HAP-1 (cell line): ENCODE measurements around the gene TTN.

ENCODE experiments used
- DNase-seq, 2 experiments: peaks; one replicate each; pipeline ENCODE4 v3.0.0-alpha.2; 2016 to 2020; ENCODE audit warnings: low spot score in 2 of 2
- H3K27me3 ChIP-seq: fragments of 250-450 bp; sonication (Bioruptor Pico); 2 replicates; pipeline ENCODE4 v1.5.1; 2020; ENCODE audit warnings: low read depth, mild to moderate bottlenecking, moderate library complexity
- H3K36me3 ChIP-seq: fragments of 250-450 bp; sonication (Bioruptor Pico); replicated peaks from 2 replicates; pipeline ENCODE4 v1.5.1; 2020; ENCODE audit warnings: mild to moderate bottlenecking
- H3K4me1 ChIP-seq: fragments of 250-450 bp; sonication (Bioruptor Pico); 2 replicates; pipeline ENCODE4 v1.5.1; 2020; ENCODE audit warnings: mild to moderate bottlenecking
- H3K4me3 ChIP-seq: fragments of 250-450 bp; sonication (Bioruptor Pico); 2 replicates; pipeline ENCODE4 v1.5.1; 2020; ENCODE audit warnings: mild to moderate bottlenecking, moderate library complexity
- H3K9me3 ChIP-seq: fragments of 250-450 bp; sonication (Bioruptor Pico); 2 replicates; pipeline ENCODE4 v1.5.1; 2020; ENCODE audit warnings: mild to moderate bottlenecking, moderate library complexity
- in situ Hi-C: fragments of 300-500 bp; cut with MboI; formaldehyde crosslinking; loops from 3 replicates; pipeline ENCODE4 v1.14.3; 2020; ENCODE audit warnings: low sequenced_read_pairs, inconsistent platforms, mixed read lengths

Gene TTN

DNA sequence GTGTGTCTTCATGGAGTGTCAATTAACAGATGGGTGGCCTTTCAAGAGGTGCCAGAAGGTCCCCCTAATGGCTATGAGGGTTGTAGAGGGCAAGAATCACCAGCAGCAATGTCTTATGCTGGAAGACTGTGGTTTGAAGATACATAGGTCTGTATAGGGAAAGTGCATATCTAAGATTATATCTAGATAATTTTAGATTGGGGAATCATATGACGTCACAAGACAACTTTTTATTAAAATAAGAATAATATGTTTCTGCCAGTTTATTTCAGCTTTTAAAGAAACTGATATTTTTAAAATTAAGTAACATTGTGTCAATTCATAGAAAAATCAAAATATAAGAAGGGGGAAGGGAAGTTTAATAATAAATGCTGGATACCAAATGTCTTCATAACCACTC is 162.3 kb downstream of the TTN start:
- H3K27me3 ChIP-seq = no peaks in the 10 kb centered on the region
- H3K4me3 ChIP-seq = no peak overlapping the region
- peaks cover 4% of the 10 kb centered on the region; the same call in 1 of the 2 replicates for H3K4me1 ChIP-seq
- no peaks in the 10 kb centered on the region for H3K36me3 ChIP-seq
- H3K9me3 ChIP-seq = no peaks in the 10 kb centered on the region
- in situ Hi-C loops = no loop called here
- no peak for DNase-seq

DNA sequence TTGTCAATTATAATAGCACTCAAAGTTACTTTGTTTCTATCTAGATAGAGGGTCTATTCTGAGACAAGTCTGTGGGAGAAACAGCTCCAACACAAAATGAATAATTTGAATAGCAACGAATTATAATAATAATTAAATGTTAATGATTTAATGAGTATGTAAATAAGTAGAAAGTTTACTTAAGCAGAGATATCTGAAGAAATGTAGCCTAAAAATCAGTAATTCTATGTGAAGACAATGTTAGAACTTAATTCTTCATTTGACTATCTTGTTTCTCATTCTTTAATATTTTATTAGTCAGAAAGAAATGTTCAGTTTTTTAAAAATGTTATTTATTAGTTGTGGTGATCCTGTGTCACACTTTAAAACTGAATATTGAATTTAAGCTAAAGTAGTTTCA is 165.7 kb downstream of the TTN start:
- no peak for DNase-seq
- peaks cover 7% of the 10 kb centered on the region for H3K4me1 ChIP-seq
- no peaks in the 10 kb centered on the region for H3K27me3 ChIP-seq
- H3K36me3 ChIP-seq = no peaks in the 10 kb centered on the region
- no peaks in the 10 kb centered on the region for H3K9me3 ChIP-seq
- in situ Hi-C loops = no loop called here
- H3K4me3 ChIP-seq = no peak overlapping the region

DNA sequence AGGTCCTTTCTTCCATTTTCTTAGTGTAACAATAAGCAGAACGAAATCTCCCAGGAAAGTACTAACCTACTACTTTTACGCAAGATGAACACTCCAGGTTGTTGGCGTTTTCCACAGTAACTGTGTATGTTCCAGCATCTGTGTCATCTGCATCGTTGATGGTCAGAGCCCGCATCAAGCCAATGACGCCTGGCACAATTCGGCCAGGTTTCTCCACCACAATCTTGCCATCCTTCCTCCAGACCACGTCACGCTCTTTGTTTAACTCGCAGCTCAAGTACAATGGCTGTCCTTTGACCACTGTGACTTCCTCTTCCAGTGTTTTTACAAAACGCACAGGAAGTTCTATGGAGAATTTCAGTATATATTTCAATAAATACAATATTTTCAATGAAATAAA is 171.3 kb downstream of the TTN start:
- DNase-seq = no peak
- Histone ChIP-seq H3K36me3 (no peaks in the 10 kb centered on the region), H3K4me3 (no peak overlapping the region), H3K27me3 (no peaks in the 10 kb centered on the region), H3K9me3 (no peaks in the 10 kb centered on the region), H3K4me1 (peaks cover 7% of the 10 kb centered on the region)
- in situ Hi-C loops = no loop called here

DNA sequence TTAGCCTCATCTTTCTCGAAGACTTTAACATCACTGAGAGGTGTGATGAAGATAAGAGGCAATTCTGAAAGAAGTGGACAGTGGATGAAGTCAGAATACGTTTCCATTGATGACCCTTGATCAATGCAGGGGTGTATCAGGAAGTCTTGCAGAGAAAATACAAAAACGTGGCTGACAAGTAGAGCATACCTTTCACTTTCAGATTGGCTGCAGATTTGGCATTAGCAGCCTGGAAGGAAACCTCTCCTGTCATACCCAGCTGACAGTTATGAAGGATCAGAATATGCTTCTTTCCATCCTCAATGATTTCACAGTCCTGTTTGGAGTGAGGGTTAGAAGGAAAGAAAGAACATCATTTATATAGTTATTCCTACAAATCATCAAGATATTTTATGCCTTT is 174.5 kb downstream of the TTN start:
- H3K9me3 ChIP-seq = no peaks in the 10 kb centered on the region
- no peak for DNase-seq
- in situ Hi-C loops = no loop called here
- H3K4me3 ChIP-seq = no peak overlapping the region
- peaks cover 19% of the 10 kb centered on the region for H3K4me1 ChIP-seq
- H3K27me3 ChIP-seq = no peaks in the 10 kb centered on the region
- no peaks in the 10 kb centered on the region for H3K36me3 ChIP-seq

DNA sequence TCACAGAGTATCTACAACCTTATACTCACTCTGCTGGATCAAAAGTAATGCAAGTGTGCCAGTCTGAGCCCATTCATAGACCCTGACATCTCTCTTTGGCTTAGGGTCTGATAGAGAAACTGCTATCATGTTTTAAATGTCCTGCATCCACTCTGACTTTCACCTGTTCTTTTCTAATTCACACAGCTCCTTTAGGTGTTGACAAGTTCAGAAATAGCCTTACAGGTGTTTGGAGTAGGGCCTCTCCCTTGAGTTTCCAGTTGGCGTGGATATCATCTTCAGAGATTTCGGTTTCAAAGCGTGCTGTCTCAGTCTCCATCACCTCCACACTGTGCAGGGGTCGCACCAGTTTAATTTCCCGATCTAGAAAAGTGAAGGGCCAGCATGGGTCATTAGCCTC is 176.6 kb downstream of the TTN start:
- Histone ChIP-seq H3K36me3 (no peaks in the 10 kb centered on the region), H3K27me3 (no peaks in the 10 kb centered on the region), H3K4me1 (peaks cover 33% of the 10 kb centered on the region), H3K9me3 (no peaks in the 10 kb centered on the region), H3K4me3 (no peak overlapping the region)
- in situ Hi-C loops = no loop called here
- no peak for DNase-seq

DNA sequence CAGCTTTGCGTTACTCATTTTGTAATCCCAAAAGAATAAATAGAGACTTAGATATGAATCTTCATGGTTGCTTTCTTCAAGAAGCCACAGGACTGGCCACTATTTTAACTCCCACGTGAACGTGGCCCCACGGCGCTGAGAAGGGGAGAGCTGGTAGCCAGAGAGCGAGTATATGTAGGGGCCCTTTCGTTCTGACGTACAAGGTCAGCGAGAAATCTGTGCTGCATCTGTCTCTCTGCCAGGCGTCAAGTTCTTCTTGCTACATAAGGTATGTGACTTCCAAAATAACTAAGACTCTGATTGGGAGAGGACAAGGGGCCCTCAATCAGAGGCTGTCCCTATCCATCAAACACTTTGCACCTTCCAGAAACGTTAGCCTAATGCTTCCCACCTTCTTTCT is 177.8 kb downstream of the TTN start:
- Histone ChIP-seq H3K9me3 (no peaks in the 10 kb centered on the region), H3K27me3 (no peaks in the 10 kb centered on the region)
- in situ Hi-C loops = no loop called here

DNA sequence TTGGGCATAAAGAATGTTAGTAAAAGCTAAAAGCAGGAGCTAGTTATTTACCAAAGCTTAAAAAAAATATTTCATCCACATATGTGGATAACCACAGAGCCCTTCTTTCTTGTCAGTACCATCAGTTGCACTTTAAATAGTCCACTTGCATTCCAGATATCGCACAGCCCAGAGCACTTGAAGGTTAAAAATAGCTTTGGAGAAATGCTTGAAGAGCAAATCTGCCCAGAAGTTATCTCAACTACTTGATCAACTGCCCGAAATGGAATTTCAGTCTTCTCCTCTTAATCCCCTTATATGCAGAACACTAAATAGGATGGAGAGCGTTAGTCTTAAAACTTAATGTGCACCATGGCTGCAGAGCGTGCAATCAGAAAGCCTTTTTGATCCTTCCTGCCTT is 178.6 kb downstream of the TTN start:
- DNase-seq = peak in 1 of 2 experiments; percentile 34
- in situ Hi-C loops = no loop called here
- no peaks in the 10 kb centered on the region for H3K9me3 ChIP-seq
- no peaks in the 10 kb centered on the region for H3K36me3 ChIP-seq
- no peak overlapping the region for H3K4me3 ChIP-seq
- no peaks in the 10 kb centered on the region for H3K27me3 ChIP-seq
- peaks cover 53% of the 10 kb centered on the region for H3K4me1 ChIP-seq

More for the DNA sequence above, 177.8 kb downstream of the TTN start:
- peaks cover 44% of the 10 kb centered on the region for H3K4me1 ChIP-seq
- H3K4me3 ChIP-seq = no peak overlapping the region
- no peak for DNase-seq
- no peaks in the 10 kb centered on the region for H3K36me3 ChIP-seq

DNA sequence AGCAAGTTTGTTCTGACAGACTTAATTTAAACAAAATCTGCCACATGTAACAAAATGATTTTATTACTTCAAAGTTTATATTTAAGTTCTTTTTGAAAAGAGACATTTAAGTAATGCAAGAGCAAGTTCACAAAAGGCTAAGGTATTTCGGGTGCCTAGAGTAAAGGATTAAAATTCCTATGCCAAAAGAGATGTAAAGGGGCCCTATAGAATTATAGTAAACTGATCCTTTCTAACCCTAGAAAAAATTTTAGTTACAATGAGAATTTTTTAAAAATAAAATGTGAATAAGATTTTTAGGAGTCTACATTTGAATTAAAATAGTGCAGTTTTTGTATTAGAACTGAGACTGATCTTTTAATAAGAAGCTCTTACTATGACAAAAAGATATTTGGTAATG is 179.8 kb downstream of the TTN start:
- peaks cover 53% of the 10 kb centered on the region for H3K4me1 ChIP-seq
- no peaks in the 10 kb centered on the region for H3K9me3 ChIP-seq
- H3K4me3 ChIP-seq = no peak overlapping the region
- peak in 1 of 2 experiments; percentile 96 for DNase-seq
- in situ Hi-C loops = no loop called here
- no peaks in the 10 kb centered on the region for H3K27me3 ChIP-seq
- no peaks in the 10 kb centered on the region for H3K36me3 ChIP-seq

DNA sequence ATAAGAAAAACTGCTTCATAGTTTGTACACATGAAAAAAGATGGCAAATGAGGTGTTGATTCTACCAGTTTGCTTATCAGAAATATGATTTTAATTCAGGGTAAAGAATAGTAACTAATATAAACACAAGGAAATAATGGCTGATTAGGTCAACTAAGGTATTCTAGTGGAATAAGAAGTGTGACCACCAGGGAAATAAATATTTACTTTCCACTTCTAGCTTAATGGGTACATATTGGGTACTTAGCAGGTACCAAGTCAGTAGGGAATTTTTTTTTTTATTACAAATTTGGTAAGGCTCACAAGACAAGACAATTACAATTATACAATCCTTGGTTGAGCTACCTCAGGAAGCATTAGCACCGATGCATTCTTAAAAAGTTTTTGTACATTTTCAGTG is 191.3 kb downstream of the TTN start:
- Histone ChIP-seq H3K36me3 (no peaks in the 10 kb centered on the region), H3K4me1 (no peaks in the 10 kb centered on the region), H3K9me3 (no peaks in the 10 kb centered on the region), H3K27me3 (no peaks in the 10 kb centered on the region), H3K4me3 (no peak overlapping the region)
- no peak for DNase-seq
- in situ Hi-C loops = no loop called here

DNA sequence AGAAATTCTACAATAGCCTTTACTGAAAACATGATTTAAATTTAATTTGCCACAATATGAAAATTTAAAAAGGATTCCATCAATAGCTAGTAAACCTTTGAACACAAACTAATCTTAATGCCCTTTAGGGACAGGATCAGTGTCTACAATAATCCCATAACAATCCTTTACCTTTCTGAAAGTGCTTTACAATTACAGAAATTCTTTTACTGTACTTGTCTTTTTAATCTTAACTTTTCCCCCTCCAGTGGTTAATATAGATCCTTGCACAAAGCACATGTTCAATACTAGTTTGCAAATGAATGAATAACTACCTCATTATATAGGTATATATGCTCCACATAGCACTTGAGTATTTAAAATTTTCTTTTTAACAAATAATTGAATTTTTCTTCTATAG is 204.3 kb downstream of the TTN start:
- Histone ChIP-seq H3K9me3 (no peaks in the 10 kb centered on the region), H3K4me3 (no peak overlapping the region), H3K36me3 (no peaks in the 10 kb centered on the region), H3K4me1 (peaks cover 9% of the 10 kb centered on the region), H3K27me3 (peaks cover 2% of the 10 kb centered on the region; the same call in 1 of the 2 replicates)
- in situ Hi-C loops = no loop called here
- peak in 1 of 2 experiments; percentile 91 for DNase-seq

DNA sequence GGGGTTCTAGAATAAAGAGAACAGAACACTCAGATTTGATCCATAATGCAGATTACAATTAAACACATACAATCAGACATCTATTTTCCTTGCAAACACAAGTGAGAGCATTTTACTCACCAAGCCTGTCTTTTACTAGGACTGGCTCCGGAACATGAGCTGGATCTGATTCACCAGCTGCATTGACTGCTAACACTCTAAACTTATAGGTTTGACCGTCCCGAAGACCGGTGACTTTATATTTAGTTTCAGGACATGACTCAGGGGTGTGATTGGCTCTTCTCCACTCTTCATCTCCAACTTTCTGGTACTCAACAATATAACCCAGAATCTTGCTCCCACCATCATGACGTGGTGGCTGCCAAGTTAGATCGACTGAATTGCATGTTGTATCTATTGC is 214.6 kb downstream of the TTN start:
- no peaks in the 10 kb centered on the region for H3K9me3 ChIP-seq
- no peak overlapping the region for H3K4me3 ChIP-seq
- H3K4me1 ChIP-seq = no peaks in the 10 kb centered on the region
- in situ Hi-C loops = no loop called here
- H3K27me3 ChIP-seq = no peaks in the 10 kb centered on the region
- no peak for DNase-seq
- H3K36me3 ChIP-seq = no peaks in the 10 kb centered on the region

DNA sequence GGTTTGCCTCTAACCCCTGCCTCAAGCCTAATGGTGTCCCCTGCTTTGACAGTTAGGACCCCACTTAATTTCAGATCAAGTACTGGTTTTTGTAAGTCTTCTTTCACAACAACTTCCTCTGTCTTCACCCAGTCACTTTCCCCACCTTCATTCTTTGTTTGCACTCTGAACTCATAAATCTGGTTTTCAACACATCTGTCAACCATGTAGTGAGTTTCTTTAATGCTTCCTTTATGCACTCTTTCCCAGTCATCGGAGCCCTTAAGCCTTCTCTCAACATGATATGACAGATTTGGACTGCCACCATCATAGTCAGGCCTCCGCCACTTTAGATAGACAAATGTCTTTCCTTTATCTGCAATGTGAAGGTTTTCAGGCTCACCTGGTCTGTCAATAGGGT is 217.9 kb downstream of the TTN start:
- in situ Hi-C loops = no loop called here
- Histone ChIP-seq H3K27me3 (no peaks in the 10 kb centered on the region), H3K36me3 (no peaks in the 10 kb centered on the region), H3K4me1 (no peaks in the 10 kb centered on the region), H3K9me3 (no peaks in the 10 kb centered on the region), H3K4me3 (no peak overlapping the region)
- DNase-seq = peak in 1 of 2 experiments; percentile 5

DNA sequence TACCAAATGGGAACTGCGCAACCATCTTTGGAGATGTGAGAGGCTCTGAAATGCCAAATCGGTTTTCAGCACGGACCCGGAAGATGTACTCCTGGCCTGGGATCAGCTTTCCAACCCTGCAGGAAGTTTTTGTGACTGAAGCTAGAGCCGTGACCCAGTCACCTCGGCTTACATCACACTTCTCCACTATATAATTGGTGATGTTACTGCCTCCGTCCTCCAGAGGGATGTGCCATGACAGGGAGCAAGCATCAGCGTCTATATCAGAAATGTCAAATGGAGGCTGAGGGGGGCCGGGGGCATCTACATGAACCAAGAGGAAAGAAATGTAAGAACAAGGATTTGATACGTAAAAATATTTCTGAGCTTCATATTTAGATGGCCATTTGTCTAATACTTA is 222.6 kb downstream of the TTN start:
- H3K36me3 ChIP-seq = no peaks in the 10 kb centered on the region
- H3K9me3 ChIP-seq = no peaks in the 10 kb centered on the region; the same call in 1 of the 2 replicates
- no peak overlapping the region for H3K4me3 ChIP-seq
- in situ Hi-C loops = no loop called here
- no peaks in the 10 kb centered on the region for H3K27me3 ChIP-seq
- no peak for DNase-seq
- H3K4me1 ChIP-seq = no peaks in the 10 kb centered on the region

DNA sequence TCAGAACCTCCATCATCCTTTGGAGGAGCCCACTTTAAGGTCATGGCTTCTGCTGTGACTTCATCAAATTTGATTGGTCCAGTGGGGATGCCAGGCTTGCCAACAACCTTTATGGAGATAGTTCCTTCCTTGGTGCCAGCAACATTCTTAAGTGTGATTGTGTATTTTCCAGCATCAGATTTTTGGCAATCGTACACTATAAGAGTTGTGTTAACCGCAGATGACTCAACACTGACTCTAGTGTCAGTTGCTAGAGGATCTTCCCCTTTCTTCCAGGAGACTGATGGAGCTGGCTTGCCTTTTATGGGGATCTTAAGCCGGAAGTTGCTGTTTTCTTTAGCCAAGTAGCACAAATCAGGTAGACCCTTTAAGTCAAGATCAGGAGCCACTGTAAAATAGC is 228.2 kb downstream of the TTN start:
- H3K9me3 ChIP-seq = peaks cover 2% of the 10 kb centered on the region; the same call in 1 of the 2 replicates
- in situ Hi-C loops = no loop called here
- no peak for DNase-seq
- H3K4me3 ChIP-seq = no peak overlapping the region
- H3K27me3 ChIP-seq = no peaks in the 10 kb centered on the region
- no peaks in the 10 kb centered on the region; the same call in 1 of the 2 replicates for H3K4me1 ChIP-seq
- H3K36me3 ChIP-seq = no peaks in the 10 kb centered on the region

DNA sequence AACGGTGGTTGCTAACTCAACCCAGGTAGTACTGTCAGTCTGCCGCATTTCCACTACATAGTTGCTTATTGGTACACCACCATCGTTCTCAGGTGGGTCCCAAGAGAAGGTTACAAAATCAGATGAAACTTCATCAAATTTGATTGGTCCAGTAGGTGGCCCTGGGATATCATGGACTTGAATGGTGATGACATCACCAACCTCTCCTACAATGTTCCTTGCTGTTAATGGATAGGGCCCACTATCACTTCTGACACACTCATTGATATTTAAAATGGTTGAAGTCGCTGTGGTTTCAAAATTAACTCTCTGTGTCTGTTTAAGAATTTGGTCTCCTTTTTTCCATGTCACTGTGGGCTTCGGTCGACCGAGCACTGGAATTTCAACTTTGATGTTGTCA is 232.4 kb downstream of the TTN start:
- no peaks in the 10 kb centered on the region for H3K27me3 ChIP-seq
- H3K9me3 ChIP-seq = peaks cover 2% of the 10 kb centered on the region; the same call in 1 of the 2 replicates
- in situ Hi-C loops = no loop called here
- no peaks in the 10 kb centered on the region for H3K36me3 ChIP-seq
- no peak for DNase-seq
- H3K4me1 ChIP-seq = no peaks in the 10 kb centered on the region; the same call in 1 of the 2 replicates
- no peak overlapping the region for H3K4me3 ChIP-seq
